Stimulated activated CD4-positive, alpha-beta T cell treated with anti-CD3 and anti-CD28 coated beads, Interleukin-12 subunit alpha, Interleukin-12 subunit beta, amount 100 ng/mL, for 48 hours (primary cell): ENCODE measurements around the gene PIGT.
"Not testable (repeated sequence)": the region's sequence is repeated elsewhere in the genome, so short reads cannot be mapped to it uniquely, and the experiment has no call there.

Experiments used
- DNase-seq, 3 donors: peaks; one replicate each; pipeline ENCODE4 v3.0.0-alpha.2; 2020; ENCODE audit warnings: low read depth in 2 of 3, low spot score in 1 of 3

Gene PIGT

DNA sequence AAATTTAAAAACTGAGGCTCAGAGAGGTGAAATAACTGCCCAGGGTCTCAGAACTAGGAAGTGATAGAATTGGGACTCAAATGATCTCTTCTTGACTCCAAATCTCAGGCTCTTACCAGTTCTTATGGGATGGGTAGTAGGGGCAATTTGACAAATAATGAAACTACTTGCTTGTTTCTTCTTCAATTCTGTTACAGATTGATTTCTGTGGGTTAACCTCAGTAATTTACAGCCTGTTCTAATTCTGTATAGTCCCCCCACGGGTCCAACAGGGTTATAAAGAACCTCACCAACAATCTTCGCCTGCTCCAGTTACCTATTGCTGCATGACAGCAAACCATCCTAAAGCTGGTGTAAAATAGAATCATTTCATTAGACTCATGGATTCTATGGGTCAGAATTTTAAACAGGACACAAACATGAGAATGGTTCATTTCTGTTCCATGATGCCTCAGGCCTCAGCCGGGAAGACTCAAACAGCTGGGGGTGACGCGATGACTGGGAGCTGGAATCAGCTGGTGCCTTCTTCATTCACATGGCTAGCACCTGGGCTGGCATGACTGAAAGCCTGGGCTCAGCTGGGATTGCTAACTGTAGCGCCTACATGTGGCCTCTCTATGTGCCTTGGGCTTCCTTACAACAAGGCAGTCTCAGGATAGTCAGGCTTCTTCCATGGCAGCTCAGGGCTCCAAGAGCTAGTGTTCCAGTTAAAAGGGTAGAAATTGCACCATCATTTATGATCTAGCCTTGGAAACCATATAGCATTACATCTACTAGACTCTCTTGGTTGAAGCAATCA lies 47.0 kb downstream of the PIGT start:
- DNase-seq, result no peak

- DNase-seq, result no peak
Measured at GRCh38 chr20:45463709-45464108, 47.8 kb downstream of the PIGT start.

DNA sequence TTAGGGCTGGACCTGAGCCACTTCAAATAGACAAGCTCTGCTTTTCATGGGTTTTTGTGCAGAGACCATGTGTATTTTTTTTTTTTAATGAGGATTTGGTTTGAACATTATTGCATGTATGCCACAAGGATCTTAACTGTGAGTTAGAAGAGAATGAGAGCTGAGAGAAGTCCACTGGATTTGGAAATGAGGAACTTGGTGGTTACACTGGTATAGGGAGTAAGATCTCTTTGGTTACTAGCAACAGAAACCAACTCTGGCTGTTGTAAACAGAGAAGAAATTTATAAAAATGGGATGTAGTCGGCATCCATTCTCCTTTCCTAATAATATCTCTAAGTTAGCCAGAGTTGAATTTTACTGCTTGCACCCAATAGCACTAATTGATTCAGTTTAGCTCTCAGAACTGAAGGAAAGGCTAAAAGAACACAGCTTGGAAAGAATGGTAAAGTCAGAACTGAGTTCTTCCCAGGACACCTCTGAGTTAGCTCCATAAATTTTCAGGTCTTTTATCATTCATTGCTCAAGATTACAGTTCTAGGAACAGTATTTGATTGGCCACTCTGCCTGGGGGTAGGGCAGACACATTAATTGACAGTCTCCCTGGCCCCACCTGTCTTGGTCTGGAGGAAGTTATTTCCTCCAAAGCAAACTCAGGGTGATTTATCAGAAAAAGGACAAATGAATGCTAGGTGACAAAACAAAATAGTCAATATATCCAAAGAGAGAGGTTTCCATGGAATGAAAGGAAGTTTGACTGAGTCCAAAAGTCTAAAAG lies 49.7 kb downstream of the PIGT start:
- no peak for DNase-seq

DNA sequence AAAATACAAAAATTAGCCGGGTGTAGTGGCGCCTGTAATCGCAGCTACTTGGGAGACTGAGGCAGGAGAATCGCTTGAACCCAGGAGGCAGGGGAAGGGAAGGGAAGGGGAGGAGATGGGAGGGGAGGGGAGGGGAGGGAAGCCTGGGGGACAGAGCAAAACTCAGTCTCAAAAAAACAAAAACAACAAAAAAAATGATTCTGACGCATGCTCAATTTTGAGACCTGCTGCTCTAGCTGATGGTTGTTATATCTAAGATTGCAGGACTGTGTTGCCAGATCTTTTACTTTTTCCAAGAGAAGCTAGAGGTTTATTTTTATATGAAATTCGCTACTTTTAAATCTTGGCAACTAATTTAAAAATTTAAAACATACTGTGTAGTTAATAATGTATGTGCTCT lies 51.2 kb downstream of the PIGT start:
- DNase-seq, result no peak

GRCh38 chr20:45467861-45468260 lies 51.9 kb downstream of the PIGT start:
- no peak for DNase-seq

- no peak for DNase-seq
Measured at GRCh38 chr20:45469336-45470261, 53.7 kb downstream of the PIGT start, which contains the start of gene WFDC2. Gene WFDC2 (plus strand): TSS chr20:45469753. CDS start chr20:45469782, 29 bp downstream.

DNA sequence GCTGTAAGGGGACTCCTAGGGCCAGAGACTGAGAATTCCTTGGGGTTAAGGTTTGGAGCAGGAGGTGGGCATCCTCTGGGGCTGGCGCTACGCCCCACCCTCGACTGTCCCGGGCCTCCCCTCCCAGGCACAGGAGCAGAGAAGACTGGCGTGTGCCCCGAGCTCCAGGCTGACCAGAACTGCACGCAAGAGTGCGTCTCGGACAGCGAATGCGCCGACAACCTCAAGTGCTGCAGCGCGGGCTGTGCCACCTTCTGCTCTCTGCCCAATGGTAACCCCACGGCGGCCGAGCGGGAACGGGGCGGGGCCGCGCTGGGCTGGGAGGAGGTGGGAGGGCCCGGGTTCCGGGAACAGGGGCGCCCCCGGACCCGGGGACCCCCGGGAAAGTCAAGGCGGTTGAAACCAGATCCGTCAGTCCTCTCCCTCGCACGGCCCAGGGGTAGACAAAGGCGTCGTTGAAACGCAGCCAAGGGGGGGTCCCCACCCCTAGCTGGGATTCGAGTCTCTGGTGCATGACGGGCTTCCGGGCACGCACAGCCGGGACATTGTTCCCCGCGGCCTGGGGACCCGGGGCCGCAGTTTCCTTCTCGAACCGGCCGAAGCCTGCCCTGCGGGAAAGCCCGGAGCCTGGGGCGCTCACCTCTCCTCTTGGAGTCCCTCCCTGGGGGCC lies 54.5 kb downstream of the PIGT start:
- peak in 1 of 3 donors; percentile 9 for DNase-seq

GRCh38 chr20:45470937-45471336 lies 55.0 kb downstream of the PIGT start:
- no peak for DNase-seq

- not testable (repeated sequence) for DNase-seq
Measured at GRCh38 chr20:45472286-45472685, 56.3 kb downstream of the PIGT start.
